NCI-H1105 (cell line): Measurements from ENCODE around the gene SLIT3.

Experiments used
- DNase-seq: peaks from one replicate; lab custom pipeline; 2025; lab: John Stamatoyannopoulos, UW

The SLIT3 gene

GRCh38 chr5:168670881-168671575 lies 629.9 kb downstream of the SLIT3 start:
- no peak for DNase-seq

DNA sequence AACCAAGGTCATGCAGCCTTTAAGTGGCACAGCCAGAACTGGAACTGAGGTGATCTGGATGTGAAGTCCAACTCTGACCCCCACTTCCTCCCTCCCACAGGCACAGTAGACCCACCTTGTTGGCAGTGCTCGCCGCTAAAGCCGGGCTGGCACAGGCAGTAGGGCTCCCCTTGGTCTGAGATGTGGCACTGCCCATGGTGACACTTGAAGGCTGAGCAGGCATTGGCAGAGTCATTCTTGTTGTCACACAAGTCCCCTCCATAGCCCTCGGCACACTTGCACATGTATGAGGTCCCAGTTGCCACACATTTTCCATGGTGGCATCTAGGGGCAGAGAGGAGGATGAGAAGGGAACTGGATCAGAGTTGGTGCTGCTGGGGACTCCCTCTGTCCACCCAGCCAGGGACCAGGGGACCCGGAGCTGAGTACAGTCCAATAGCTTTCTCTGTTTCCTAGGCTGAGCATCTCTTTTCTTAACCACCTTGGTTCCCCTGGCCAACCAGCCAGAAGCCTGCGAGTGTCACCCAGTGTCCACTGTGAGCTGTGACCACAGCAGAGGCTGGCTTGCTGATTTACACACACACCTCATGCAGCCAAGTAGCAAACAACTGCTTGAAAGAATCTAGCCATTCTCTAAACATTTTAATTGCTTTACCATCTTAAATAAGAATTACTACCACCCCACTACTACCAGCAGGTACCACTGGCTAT lies 631.1 kb downstream of the SLIT3 start:
- no peak for DNase-seq

DNA sequence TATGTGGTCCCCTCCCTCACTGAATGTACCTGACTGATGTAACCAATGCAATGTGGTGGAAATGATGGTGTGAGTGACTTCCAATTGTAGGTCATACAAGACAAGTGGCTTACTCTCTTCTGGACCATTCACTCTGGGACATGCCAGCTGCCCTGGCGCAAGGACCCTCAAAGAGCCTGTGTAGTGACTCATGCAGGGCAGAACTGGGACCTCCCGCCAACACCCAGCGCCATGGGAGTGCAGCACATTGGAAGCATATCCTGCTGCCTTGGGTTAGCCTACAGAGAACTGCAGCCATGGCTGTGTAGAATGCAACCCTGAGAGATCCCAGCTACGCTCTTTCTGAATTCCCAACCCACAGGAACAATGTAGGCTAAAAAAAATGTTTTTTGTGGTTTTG lies 631.8 kb downstream of the SLIT3 start:
- no peak for DNase-seq

- no peak for DNase-seq
Measured at GRCh38 chr5:168668078-168668477, 632.9 kb downstream of the SLIT3 start.

- no peak for DNase-seq
Measured at GRCh38 chr5:168667301-168667840, 633.6 kb downstream of the SLIT3 start.

GRCh38 chr5:168666356-168666755 lies 634.6 kb downstream of the SLIT3 start:
- DNase-seq: no peak

DNA sequence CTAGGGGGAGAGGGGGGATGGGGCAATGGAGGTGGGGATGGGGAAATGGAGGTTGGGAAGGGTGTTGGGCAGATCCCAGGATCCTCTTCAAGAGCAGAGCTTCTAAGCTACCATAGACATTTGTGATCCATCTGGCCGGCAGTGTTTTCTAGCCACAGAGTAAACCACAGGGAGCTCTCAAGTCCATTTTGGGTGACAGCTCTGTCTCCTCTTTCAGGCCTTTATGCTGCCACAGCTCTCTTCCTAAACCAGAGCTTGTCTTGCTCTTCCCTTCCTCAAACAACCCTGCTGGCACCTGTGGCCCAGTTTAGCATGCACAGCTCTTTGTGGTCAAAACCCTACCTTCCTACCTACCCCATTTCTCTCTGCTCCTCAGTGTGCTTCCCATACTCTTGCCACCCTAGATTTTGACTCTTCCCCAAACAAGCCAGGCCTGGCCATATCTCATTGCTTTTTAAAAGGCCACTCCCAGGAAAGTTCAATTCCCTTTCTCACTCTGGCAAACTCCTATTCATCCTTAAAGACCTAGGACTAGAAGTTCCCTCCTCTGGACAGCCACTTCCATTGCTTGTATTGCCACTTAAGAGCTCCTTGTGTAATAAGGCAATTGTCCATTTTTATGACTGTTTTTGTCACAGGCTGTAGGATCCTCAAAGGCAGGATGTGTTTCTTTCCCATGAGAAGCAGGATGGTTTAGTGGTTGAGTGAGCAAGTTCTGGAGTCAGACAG lies 637.5 kb downstream of the SLIT3 start:
- DNase-seq: no peak

DNA sequence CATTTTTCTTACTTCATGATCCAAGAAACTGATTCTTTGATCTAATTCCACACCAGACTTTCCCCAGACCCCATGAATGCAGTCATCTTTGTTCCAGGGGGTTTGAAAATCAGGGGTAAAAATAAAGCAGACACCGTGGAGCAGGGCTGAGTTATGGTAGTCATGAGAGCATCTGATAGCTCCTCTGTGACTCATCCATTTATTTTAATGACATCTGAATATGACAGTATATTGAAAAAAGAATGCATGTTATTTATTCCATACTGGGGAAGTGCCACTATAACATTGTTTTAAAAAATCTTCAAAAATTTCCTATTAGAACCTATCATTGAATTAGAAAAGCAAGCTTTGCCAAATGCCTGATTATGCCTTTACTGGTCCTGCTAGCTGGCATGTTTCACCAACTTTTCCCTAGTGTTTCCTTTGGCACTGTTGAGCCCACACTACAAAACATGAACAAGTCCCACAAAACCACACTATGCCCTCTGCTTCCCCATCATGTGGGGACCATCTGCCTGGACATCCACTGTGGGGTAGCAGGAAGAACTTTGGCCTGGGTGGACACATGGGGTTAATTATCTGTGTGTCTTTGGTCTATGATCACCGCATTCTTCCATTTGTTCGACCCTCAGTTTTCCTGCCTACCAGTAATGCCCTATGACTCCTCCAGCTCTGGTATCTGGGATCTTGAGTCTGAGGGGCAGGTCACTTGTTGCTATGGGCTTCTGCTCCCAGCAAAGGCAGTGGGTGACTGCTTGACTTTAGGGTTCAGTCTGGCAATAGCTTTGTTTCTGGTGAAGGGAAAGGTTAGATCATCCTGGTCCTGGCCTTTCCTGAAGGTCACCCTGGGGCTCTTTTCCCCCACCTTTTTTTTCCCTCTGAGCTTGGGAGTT lies 639.1 kb downstream of the SLIT3 start:
- DNase-seq: no peak

- no peak for DNase-seq
Measured at GRCh38 chr5:168660691-168661090, 640.2 kb downstream of the SLIT3 start.

GRCh38 chr5:168659286-168659847 lies 641.6 kb downstream of the SLIT3 start:
- DNase-seq: no peak

- no peak for DNase-seq
Measured at GRCh38 chr5:168658394-168658793, 642.5 kb downstream of the SLIT3 start.

- peak; percentile 9 for DNase-seq
Measured at GRCh38 chr5:168656633-168657032, 644.3 kb downstream of the SLIT3 start.

DNA sequence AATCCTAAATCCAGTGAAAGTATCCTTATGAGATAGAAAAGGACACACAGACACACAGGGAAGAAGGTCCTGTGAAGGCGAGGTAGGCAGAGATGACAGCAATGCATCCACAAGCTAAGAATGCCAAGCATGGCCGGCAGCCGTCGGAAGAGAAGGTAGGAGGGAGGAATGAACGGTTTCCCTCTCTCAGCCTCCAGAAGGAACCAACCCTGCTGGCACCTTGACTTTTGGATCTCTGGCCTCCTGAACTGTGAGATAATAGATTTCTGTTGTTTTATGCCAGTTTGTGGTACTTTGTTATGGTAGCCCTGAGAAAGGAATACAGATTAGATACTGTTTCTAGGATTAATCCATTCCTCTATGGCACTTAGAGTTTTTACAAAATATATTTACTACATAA lies 645.6 kb downstream of the SLIT3 start:
- DNase-seq: no peak

- DNase-seq: no peak
Measured at GRCh38 chr5:168654211-168654721, 646.7 kb downstream of the SLIT3 start.

DNA sequence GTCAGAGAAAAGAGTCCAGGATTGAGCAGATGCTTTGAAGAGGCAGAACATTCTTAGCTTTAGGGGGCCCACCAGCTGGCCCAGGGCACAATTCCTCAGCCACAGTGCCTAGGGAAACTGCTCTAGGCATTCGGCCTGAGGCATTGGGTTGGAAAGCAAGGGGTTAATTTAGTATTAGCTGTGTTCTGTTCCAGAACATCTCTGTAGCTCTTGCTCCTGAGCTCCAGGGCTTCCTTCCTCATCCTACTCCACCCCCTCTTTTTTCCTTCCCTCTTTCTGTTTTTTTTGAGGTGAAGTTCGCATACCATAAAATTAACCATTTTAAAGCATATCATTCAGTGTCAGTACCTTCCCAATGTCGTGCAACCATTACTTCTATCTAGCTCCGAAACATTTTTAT lies 647.3 kb downstream of the SLIT3 start:
- no peak for DNase-seq

GRCh38 chr5:168651648-168652047 lies 649.3 kb downstream of the SLIT3 start:
- DNase-seq: no peak

GRCh38 chr5:168649306-168649705 lies 651.6 kb downstream of the SLIT3 start:
- DNase-seq: no peak

- no peak for DNase-seq
Measured at GRCh38 chr5:168648576-168648975, 652.4 kb downstream of the SLIT3 start.

- no peak for DNase-seq
Measured at GRCh38 chr5:168648016-168648415, 652.9 kb downstream of the SLIT3 start.

GRCh38 chr5:168647083-168647482 lies 653.9 kb downstream of the SLIT3 start:
- DNase-seq: no peak

GRCh38 chr5:168646335-168646734 lies 654.6 kb downstream of the SLIT3 start:
- no peak for DNase-seq
